Measurements from ENCODE around the gene CCDC27.

DNA sequence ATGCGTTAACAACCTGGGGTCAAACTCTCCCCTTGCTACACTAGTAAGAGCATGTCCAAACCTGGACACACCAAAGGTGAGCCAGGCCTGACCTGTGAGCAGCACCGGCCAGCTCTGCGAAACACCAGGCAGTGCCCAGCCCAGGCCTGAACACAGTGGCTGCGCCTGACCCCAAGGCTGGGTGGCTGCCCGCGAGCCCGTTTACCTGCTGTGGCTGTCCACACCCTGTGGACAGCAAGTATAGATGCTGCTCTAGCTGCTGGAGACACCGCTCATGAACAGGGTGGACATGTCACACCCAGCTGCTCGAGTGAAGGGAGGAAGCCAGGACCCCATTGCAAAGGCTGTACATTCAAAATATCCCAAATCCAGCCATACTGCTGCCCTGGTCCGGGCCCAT is 7.6 kb upstream of the CCDC27 start:
- TF ChIP-seq RARB (CRISPR knock-in tag; IDR thresholded peaks at IDR 0.05): no peak
- no peak for TF ChIP-seq TCF4 (CRISPR knock-in tag; IDR thresholded peaks at IDR 0.05; ENCODE audit: borderline replicate concordance)
- TF ChIP-seq, protein P1, sequence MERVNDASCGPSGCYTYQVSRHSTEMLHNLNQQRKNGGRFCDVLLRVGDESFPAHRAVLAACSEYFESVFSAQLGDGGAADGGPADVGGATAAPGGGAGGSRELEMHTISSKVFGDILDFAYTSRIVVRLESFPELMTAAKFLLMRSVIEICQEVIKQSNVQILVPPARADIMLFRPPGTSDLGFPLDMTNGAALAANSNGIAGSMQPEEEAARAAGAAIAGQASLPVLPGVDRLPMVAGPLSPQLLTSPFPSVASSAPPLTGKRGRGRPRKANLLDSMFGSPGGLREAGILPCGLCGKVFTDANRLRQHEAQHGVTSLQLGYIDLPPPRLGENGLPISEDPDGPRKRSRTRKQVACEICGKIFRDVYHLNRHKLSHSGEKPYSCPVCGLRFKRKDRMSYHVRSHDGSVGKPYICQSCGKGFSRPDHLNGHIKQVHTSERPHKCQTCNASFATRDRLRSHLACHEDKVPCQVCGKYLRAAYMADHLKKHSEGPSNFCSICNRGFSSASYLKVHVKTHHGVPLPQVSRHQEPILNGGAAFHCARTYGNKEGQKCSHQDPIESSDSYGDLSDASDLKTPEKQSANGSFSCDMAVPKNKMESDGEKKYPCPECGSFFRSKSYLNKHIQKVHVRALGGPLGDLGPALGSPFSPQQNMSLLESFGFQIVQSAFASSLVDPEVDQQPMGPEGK (CRISPR knock-in tag; IDR thresholded peaks at IDR 0.05; ENCODE audit: borderline replicate concordance): no peak

Data from SK-N-SH treated with all-trans-retinoic acid at 6 μM for 48 hours (cell line).